Astrocyte (in vitro differentiated cells and primary cell): ENCODE data around the gene CROCC2.

Experiments
- EZH2 ChIP-seq: IDR thresholded peaks from 2 replicates; pipeline ENCODE4 v1.6.1; 2012; ENCODE audit warnings: mild to moderate bottlenecking, low read length, inconsistent platforms; ENCODE audit not compliant: insufficient read depth
- TF ChIP-seq, protein P1 (sequence below): IDR thresholded peaks from 2 replicates; pipeline ENCODE4 v1.5.1; 2011; ENCODE audit warnings: low read depth, mild to moderate bottlenecking, inconsistent platforms, low read length, moderate library complexity; ENCODE audit not compliant: insufficient read depth

- TF ChIP-seq, protein P1, sequence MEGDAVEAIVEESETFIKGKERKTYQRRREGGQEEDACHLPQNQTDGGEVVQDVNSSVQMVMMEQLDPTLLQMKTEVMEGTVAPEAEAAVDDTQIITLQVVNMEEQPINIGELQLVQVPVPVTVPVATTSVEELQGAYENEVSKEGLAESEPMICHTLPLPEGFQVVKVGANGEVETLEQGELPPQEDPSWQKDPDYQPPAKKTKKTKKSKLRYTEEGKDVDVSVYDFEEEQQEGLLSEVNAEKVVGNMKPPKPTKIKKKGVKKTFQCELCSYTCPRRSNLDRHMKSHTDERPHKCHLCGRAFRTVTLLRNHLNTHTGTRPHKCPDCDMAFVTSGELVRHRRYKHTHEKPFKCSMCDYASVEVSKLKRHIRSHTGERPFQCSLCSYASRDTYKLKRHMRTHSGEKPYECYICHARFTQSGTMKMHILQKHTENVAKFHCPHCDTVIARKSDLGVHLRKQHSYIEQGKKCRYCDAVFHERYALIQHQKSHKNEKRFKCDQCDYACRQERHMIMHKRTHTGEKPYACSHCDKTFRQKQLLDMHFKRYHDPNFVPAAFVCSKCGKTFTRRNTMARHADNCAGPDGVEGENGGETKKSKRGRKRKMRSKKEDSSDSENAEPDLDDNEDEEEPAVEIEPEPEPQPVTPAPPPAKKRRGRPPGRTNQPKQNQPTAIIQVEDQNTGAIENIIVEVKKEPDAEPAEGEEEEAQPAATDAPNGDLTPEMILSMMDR: no peak
- no peak for TF ChIP-seq EZH2
Observed at GRCh38 chr2:241039416-241039815, 133.3 kb downstream of the CROCC2 start.
